AG08396 (cell line): ENCODE results near the gene DYNC1LI1.
"Not testable (repeated sequence)": the region's sequence is repeated elsewhere in the genome, so short reads cannot be mapped to it uniquely, and the experiment has no call there.

Source experiments
- DNase-seq: peaks from one replicate; pipeline ENCODE4 v3.0.0; 2012; ENCODE audit warnings: low spot score, mixed read lengths

The DYNC1LI1 gene

DNA sequence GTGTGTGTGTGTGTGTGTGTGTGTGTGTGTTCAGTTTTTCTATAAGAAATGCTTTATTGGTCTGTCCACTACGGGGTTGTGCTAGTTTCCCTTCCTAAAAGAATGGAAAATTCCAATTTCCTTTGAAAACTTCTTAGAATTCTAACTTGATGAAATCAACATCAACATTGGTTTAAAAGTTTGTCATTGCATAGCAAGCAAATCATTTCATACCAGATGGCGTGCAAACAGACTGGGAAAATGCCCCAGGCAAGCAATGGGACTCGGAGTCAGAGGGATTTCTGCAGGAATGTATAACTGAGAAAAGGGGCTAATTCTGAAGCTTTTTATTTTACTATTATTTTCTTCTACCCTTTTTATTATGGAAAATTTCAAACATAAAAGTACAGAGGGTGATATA lies 13.1 kb upstream of the DYNC1LI1 start:
- peak; percentile 61 for DNase-seq

DNA sequence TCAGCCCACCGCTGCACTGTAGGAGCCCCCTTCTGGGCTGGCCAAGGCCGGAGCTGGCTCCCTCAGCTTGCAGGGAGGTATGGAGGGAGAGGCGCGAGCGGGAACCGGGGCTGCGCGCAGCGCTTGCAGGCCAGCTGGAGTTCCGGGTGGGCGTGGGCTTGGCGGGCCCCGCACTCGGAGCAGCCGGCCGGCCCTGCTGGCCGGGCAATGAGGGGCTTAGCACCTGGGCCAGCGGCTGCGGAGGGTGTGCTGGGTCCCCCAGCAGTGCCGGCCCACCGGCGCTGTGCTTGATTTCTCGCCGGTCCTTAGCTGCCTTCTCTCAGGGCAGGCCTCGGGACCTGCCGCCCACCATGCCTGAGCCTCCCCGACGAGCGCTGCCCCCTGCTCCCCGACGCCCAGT lies 8.0 kb upstream of the DYNC1LI1 start:
- not testable (repeated sequence) for DNase-seq

DNA sequence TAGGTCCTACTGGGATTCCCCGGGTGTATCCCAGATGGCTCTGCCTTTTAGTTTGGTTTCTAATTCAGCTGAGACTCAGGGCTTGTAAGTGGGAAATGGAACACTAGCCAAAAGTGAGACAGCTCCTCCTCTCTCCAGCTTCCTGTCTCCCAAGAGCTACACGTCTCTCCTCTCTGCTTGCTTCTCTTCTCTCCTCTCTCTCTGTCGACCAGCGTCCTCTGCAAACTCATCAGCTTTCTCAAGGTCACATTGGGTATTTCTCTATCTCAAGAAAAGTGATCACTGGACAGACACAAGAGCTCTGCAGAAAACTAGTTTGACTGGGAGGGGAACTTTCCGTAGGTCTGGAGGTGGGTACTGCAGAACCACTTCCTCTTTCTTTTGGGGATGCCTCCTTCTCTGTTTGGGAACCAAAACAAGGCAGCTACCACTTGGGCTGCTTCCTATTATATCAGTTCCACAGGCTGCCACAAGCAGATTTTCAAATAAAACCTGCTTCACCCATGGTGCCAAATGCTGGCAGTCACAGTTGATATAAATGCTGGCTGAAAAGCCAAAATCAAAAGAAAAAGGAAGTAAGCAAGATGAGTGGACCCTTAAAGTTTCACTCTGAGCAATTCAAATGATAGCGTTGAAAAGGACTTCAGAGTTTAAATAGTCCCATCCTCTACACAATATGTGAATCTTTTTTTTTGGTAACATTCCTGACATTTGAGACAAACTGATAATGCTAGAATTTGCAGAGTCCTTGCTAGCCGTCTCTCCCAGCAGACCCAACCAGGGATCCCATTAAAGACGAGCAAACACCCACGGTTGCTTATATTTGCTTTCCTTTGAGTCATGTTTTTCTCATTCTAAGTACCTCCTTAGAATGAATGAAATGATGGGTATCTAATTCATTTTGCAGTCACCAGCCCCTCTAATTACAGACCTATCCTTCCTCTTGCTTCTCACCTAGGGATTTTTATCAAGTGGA lies 7.2 kb upstream of the DYNC1LI1 start:
- peak; percentile 56 for DNase-seq

DNA sequence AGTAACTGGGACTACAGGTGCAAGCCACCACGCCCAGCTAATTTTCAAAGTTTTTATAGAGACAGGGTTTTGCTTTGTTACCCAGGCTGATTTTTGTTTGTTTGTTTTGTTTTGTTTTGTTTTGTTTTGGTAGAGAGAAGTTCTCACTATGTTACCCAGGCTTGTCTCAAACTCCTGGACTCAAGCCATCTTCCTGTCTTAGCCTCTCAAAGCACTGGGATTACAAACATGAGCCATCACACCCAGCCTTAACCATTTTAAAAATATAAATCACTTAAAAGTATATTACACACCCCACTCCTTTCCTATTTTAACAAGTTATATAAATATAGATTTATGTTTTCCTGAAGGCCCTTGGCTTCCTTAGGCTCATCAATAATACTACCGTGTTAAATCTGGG lies 6.5 kb upstream of the DYNC1LI1 start:
- no peak for DNase-seq

DNA sequence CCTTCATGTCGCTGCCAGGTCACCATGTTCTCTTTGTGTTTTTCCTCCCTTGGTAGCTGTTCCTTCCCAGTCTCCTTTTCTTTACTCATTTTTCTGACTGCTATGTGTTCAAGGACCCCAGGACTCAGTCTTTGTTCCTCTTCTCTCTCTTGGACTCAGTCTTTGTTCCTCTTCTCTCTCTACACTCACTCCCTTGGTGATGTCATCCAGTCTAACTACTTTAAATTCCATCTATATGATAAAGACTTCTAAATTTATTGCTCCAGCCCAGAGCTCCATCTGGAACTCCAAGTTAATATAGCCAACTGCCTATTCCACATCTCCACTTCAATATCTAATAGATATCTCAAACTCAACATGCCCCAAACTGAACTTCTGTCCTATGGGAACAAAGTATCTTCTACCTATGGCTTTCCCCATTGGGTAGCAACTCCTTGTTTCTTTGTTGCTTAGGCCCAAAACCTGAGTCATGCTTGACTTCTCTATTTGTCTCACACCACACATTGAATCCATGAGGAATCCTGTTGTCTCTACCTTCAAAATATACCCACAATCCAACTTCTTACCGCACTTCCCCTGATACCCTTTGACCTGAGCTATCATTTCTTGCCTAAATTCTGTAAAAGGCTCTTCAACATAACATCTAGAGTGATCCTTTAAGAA lies 4.9 kb upstream of the DYNC1LI1 start:
- DNase-seq, result peak; percentile 38

DNA sequence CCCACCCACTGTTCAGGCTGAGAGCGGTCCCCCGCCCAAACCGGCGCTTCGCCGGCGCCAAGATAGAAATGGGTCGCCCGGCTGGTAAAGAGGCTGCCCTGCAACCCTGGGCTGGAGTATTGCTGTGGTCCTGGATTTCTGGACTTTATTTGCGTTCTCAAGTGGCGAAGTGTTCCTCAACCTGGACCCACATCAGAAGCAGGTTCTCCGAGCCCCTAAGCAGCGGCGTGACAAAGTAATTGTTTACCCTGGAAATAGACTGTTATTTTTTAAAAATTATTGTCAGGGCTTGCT lies 481 bp upstream of the DYNC1LI1 start:
- no peak for DNase-seq

DNA sequence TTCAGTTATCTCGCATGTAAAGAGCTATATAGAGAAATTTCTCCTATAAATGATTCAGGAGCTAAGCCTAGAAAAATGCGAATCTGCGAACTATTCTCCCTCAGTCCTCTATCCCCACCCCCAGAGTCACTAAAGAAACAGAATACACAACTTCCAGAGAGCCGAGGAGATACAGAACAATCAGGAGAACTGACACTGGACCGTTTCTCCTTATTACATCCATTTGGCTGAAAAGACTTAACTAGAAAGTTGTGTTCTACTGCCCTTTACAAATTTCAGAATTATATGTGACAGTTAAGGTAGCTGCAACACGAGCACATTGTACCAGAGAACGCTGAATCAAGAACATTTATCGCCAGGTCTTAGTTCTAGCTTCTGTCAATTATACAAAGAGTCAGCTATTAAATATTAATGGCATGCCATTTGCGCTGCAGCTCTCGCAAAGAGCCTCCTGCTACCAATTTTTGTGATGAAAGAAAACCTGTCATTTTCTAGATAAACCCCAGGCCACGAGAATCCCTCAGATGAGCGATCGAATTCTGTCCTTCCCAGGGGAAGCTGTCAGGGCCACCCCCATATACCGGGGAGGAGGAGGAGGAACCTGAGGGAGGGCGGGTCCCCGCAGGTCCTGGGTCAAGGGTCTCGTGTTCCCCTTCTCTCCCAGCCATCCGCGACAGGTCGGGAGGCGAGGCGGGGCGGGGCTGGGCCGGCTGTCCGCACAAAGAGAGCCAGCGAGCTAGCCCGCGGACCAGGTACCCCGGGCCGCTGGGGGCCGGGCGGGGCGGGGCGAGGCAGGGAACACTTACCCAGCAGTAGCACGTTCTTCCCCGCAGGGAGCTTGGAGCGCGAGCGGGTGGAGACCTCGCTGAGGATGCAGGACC lies 878 bp downstream of the DYNC1LI1 start:
- DNase-seq, result no peak

DNA sequence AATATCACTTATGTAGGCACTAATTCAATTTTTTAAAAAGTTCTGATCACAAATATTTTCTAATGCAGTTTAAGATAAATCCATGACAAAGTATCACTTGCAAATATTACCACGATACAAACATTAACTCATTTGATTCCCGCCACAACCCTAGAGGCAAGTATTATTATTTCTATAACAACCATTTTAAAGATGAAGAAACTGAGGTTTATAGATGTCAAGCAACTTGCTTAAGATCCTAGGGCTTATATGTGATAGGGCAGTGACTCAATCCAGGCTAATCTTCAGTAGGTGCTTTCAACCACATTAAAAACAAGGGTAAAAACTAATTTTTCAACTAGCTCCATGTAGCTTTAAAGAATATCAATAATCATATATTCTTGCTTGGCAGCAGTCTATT lies 1.7 kb downstream of the DYNC1LI1 start:
- no peak for DNase-seq

DNA sequence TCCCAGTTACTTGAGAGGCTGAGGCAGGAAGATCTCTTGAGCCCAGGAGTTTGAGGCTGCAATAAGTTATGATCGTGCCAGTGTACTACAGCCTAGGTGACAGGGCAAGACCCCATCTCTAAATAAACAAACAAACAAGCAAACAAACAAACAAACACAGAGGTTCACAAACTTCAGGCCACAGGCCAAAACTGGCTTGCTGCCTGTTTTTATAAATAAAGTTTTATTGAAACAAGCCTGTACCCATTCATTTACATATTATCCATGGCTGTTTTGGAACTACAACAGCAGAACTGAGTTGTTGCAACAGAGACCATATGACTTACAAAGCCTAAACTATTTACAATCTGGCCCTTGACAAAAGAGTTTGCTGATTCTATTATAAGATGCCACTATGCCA lies 6.5 kb downstream of the DYNC1LI1 start:
- no peak for DNase-seq

DNA sequence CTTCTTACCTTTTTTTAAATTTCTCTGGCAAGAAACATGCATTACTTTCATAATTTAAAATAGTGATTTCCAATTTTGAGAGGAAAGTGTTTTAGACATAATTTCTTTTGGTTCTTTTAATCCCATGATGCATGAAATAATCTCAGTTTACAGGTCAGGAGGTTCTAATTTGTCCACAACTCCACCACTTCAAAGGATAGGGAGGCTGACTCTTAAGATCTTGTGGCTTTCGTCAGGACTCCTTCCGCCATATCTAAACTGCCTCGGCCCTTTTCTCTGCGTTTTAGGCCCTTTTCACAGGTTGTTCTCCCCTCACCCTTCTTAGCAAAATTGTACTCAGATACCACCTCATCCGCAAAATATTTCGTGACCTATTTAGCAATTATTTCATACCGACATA lies 8.0 kb downstream of the DYNC1LI1 start:
- DNase-seq, result no peak

DNA sequence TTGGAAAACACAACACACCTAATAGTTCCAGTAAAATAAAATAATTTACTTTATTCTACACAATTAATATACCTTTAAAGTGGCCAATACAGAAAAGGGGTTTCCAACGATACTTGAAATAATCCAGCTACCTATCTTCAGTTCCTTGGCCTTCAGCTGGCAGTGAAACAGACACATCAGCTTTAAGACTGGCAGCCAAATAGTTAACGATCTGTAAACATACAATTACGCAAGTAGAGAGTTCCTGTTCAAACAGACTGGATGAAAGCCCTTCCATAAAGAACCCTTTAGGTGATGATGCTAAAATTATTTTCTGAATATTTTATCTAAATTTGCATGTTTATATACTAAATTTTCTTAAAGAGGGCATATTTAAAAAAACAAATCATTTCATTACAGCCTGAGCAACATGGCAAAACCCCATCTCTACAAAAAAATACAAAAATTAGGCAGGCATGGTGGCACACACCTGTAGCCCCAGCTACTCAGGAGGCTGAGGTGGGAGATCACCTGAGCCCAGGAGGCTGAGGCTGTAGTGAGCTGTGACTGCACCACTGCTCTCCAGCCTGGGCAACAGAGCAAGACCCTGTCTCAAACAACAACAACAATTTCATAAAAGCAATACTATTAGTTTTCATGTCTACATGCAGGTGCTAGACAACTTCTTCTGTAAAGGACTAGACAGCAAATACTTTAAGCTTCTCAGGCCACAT lies 12.9 kb downstream of the DYNC1LI1 start:
- no peak for DNase-seq

DNA sequence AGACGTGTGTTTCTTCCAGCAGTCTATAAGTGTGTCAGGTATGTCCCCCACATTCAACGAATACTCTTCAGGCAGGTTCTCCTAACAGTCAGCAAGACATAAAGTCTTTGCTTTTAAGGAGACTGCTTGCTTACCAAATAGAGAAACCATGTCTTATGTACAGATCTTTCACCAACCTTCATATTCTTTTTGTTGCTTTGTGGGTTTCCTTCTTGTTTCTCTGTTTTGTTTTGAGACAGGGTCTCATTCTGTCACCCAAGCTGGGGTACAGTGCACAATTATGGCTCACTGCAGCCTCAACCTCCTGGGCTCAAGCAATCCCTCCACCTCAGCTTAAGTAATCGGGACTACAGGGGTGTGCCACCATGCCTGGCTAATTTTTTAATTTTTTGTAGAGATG lies 14.3 kb downstream of the DYNC1LI1 start:
- no peak for DNase-seq

DNA sequence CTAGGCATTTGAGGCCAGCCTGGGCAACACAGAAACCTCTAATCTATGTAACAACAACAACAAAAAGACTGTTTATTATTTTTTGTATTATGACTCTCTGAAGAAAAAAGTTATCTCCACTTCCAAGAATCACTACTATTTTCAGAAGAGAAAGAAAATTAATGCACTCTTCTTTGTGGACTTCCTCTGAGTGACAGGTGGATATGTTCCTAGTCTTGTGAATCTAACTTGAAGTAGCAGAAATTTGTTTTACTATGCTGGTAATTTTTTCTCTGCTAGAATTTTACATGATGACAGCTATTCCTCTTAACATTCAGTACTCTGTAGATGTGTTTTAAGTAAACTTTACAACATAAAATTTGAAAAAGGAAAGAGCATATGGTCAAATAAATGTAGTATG lies 16.7 kb downstream of the DYNC1LI1 start:
- no peak for DNase-seq

DNA sequence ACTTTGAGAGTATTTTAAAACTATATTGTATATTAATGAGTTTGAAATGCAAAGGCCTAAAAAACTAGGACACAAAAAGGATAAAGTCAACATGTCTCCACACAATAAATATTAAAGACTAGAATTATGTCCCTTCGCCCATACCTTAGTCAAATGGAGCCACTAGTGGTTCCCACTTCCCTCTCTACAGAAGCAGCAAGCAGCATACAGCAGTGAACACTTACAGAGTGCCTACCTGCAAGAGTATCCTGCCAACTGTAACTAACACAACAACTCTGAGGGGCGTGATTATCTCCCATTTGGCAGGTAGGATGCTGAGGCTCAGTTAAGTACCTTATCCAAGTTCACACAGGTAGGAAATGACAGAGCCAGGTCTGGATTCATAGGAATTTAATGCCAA lies 17.2 kb downstream of the DYNC1LI1 start:
- DNase-seq, result no peak

DNA sequence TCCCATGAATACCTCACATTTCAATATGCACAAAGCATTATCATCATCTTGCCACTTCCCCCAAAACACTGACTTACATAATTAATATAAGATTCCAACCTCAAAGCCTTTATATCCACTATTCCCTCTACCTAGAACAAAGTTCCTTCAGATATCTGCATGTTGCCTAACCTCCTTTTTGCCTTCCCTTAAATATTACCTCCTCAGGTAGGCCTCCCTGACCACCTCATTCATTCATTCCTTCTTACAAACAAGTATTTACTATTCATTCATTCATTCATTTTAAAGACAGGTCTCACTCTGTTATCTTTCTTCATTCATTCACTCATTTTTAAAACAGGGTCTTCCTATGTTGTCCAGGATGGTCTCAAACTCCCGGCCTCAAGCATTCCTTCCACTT lies 18.6 kb downstream of the DYNC1LI1 start:
- no peak for DNase-seq

DNA sequence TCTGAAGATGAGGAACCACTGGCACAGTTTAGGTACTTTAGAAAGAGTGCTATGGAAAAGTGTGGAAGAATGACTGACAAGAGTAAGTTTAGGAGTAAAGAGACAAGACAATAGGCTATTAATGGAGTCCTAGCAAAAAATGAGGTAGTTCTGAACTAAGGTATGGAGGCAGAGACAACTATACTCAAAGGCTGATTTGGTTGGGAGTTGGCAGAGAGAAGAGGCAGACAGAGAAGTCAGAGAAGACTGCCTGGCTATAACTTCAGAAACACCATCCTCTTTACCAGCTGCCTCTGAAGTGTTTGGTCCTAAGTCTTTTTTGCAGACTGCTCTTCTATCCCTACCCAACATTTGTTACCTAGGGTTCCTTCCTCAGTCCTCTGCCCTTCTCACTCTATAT lies 19.2 kb downstream of the DYNC1LI1 start:
- DNase-seq, result no peak

DNA sequence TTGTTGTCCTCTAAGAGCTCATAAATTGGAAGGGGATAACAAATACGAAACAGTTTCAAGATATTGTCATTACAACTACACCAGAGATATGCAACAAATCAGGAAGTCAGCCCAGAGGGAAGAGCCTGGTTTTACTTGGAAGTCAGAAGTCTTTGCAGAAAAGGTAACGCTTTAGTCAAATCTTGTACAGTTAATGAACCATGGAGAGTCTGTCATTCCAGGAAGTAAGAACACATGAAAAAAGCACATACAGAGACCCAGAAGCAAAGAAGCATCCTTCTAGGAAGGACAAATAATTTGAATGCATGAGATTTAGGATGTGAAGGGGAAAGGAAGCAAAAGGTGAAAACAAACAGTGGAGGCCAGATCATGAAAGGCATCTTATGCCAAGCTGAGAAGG lies 19.6 kb downstream of the DYNC1LI1 start:
- no peak for DNase-seq

DNA sequence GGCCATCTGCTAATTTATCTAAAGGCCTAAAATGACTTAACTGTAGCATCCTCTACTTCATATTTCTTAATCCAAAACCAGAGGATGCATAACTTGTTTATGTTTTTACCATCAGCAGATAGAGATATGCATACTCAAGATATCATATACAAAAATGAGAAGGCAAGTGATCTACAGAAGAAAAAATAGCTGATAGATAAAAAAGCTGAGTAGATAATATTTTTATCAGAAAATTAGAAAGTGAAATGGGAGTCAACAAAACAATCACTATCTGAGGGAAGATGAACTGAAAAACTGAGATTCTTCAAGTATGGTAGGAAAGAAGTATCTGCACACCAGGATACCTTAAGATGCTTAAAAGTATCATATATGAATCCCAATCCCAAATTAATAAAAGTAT lies 25.4 kb downstream of the DYNC1LI1 start:
- DNase-seq, result no peak

DNA sequence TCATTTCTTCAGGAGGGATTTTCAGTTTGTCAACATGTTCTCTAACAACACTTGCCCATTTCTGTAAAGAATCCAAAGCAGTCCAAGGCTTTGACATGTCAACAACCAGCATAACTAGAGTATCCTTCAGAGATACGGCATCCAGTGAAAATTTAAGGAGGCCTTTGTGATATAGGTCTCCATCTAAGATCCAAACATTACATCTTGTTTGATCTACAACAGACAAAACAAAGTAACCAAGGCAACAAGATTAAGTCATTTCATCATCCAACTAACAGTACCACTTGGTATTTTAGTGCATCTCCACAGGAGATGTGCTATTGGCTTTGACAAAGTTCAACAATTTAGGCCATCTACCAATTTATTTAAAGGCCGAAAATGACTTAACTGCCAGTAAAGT lies 25.8 kb downstream of the DYNC1LI1 start:
- no peak for DNase-seq

DNA sequence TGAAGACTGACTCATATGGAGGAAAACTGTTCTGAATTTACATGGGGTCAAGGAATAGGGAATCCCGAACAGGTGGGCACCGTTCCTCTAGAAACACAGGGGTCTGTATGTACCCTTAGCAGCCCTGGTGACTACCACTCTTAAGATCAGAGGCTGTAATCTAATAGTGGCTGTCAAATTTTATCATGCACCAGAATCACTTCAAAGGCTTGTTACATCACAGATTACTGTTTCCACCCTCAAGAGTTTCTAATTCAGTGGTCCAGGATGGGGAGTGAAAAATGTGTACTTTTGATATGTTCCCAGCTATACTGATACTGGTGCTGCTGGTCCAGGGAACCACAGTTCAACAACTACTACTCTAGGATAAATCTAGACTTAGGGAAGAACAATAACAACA lies 27.9 kb downstream of the DYNC1LI1 start:
- DNase-seq, result no peak

DNA sequence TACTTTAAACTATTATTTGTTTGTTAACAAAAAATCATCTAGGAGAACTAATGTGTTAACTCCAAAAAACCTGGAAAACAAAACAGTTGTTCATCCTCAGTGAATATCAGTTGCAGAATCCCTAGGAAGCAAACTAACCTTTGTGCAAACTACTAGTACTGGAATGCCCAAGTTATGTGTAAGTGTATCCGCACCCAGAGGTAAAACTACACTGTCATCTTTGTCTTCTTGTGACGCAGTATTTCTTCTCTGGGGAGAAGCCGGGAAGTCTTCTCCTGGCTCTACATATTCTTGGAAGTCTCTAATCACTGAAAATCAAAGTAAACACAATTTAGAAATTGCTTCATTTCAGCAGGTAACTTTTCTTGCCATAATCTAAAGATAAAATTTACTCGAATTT lies 29.8 kb downstream of the DYNC1LI1 start:
- no peak for DNase-seq

DNA sequence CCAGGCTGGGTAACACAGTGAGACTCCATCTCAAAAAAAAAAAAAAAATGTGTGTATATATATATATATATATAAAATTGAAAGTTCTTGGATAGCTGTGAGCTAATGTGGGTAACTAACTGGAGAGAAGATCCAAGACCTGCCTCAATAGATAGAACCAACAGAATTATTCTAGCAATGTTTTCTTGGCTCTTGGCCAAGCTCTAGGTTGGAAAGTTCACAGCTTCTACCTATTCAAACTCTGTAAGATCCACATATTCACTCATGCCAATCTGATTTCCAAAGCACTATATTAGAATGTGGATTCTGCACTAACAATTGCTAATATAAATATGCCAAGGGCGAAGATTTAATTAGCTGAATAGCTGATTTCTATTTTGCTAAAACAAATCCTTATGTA lies 38.2 kb downstream of the DYNC1LI1 start:
- DNase-seq, result no peak
